GM12892 (cell line): Measurements from ENCODE around the gene BORCS6.

Source experiments
- DNase-seq: peaks from one replicate; pipeline ENCODE4 v3.0.0; 2011; ENCODE audit not compliant: insufficient read length
- FAIRE-seq: peaks from 2 replicates; lab custom pipeline; 2011; peaks lifted over from hg19 to GRCh38; lab: Jason Lieb, UNC
- POLR2A ChIP-seq: IDR thresholded peaks from 2 replicates; pipeline ENCODE4 v1.6.1; 2011; ENCODE audit warnings: low read depth, low read length, control low read depth
- POLR2AphosphoS5 ChIP-seq: IDR thresholded peaks from 2 replicates; pipeline ENCODE4 v1.6.1; 2011; ENCODE audit warnings: low read depth, low read length, control low read depth
- TAF1 ChIP-seq: IDR thresholded peaks from 2 replicates; pipeline ENCODE4 v1.6.1; 2011; ENCODE audit warnings: low read depth, mild to moderate bottlenecking, control low read depth, low read length, borderline replicate concordance

BORCS6 gene

GRCh38 chr17:8163978-8164814, 25.8 kb downstream of the BORCS6 start:
- peak; percentile 68 for FAIRE-seq
- no peak for TF ChIP-seq POLR2A
- TF ChIP-seq TAF1: no peak
- no peak for TF ChIP-seq POLR2AphosphoS5
- DNase-seq: no peak

GRCh38 chr17:8162997-8163977, 26.7 kb downstream of the BORCS6 start:
- DNase-seq (no peak), FAIRE-seq (no peak)
- TF ChIP-seq TAF1 (no peak), POLR2AphosphoS5 (0 out of 2 replicates have a peak, but pooled peaks have one; percentile 5)

- peak; percentile 83 for DNase-seq
These were observed 27.6 kb downstream of the BORCS6 start, which contains the start of gene VAMP2 for GRCh38 chr17:8162233-8162996. VAMP2 (minus strand) TSS chr17:8162948; CDS start chr17:8162879, 69 bp downstream.

GRCh38 chr17:8161289-8162232, 28.4 kb downstream of the BORCS6 start:
- FAIRE-seq: peak; percentile 51
- TF ChIP-seq TAF1: no peak
- no peak; the same call in 1 of the 2 replicates for TF ChIP-seq POLR2A
- TF ChIP-seq POLR2AphosphoS5: no peak
- DNase-seq: no peak

More at GRCh38 chr17:8162233-8162996, 27.6 kb downstream of the BORCS6 start, which contains the start of gene VAMP2:
- FAIRE-seq: peak; percentile 90
- TF ChIP-seq POLR2AphosphoS5 (0 out of 2 replicates have a peak, but pooled peaks have one; percentile 54), POLR2A (peak; percentile 84; the same call in 1 of the 2 replicates), TAF1 (peak; percentile 50; the same call in 1 of the 2 replicates)

GRCh38 chr17:8160741-8161221, 29.2 kb downstream of the BORCS6 start:
- no peak for FAIRE-seq

GRCh38 chr17:8160224-8160577, 29.8 kb downstream of the BORCS6 start:
- no peak for FAIRE-seq
- no peak for DNase-seq
- TF ChIP-seq POLR2AphosphoS5: no peak

More at GRCh38 chr17:8160741-8161221, 29.2 kb downstream of the BORCS6 start:
- TF ChIP-seq TAF1: no peak
- TF ChIP-seq POLR2A: no peak
- no peak for TF ChIP-seq POLR2AphosphoS5
- DNase-seq: no peak

- no peak for FAIRE-seq
- no peak for TF ChIP-seq TAF1
- TF ChIP-seq POLR2AphosphoS5: no peak
- TF ChIP-seq POLR2A: no peak
These were observed 30.3 kb downstream of the BORCS6 start for GRCh38 chr17:8159459-8160223.

GRCh38 chr17:8159032-8159400, 31.0 kb downstream of the BORCS6 start:
- TF ChIP-seq TAF1 (no peak), POLR2AphosphoS5 (no peak), POLR2A (no peak)
- no peak for FAIRE-seq

More at GRCh38 chr17:8159459-8160223, 30.3 kb downstream of the BORCS6 start:
- no peak for DNase-seq

GRCh38 chr17:8158267-8159031, 31.5 kb downstream of the BORCS6 start:
- FAIRE-seq (peak; percentile 89), DNase-seq (peak; percentile 74)
- no peak for TF ChIP-seq POLR2AphosphoS5
- peak; percentile 44 for TF ChIP-seq POLR2A
- TF ChIP-seq TAF1: no peak

More at GRCh38 chr17:8159032-8159400, 31.0 kb downstream of the BORCS6 start:
- DNase-seq: no peak
